Body of pancreas (tissue), 4 donors: ENCODE results near the gene C11orf68. TPM values are rescaled to one million over a fixed set of nuclear protein-coding genes. Genes with fewer than 3 reads are reported as not detected.

ENCODE experiments used
- ATAC-seq: fragments of 150-250 bp; one replicate; pipeline ENCODE4 v1.9.1; 2016
- DNase-seq, 4 donors: peaks; one replicate each; pipeline ENCODE4 v3.0.0-alpha.2; 2019
- H3K27ac ChIP-seq, 4 donors: fragments of 200-600 bp; sonication (generic); 1 replicate in 3 of 4; 2 replicates in 1 of 4; pipeline versions ENCODE4 v1.5.1 to v1.6.1; 2016 to 2019; ENCODE audit warnings: mild to moderate bottlenecking in 1 of 4, mixed read lengths in 1 of 4, moderate library complexity in 1 of 4
- H3K27me3 ChIP-seq, 2 donors: fragments of 200-600 bp; sonication (generic); one replicate each; pipeline ENCODE4 v1.6.0; 2016; ENCODE audit warnings: mild to moderate bottlenecking in 1 of 2
- H3K36me3 ChIP-seq, 2 donors: fragments of 200-600 bp; sonication (generic); replicated peaks in 1 of 2; 2 replicates each; pipeline ENCODE4 v1.5.1; 2016; ENCODE audit warnings: low read depth in 2 of 2; ENCODE audit not compliant: insufficient read depth in 1 of 2
- H3K4me1 ChIP-seq: fragments of 200-600 bp; sonication (generic); one replicate; pipeline ENCODE4 v1.6.0; 2016
- H3K4me3 ChIP-seq, 2 donors: fragments of 200-600 bp; sonication (generic); 1 replicate in 1 of 2; 2 replicates in 1 of 2; pipeline ENCODE4 v1.5.1; 2016 to 2019
- H3K9me3 ChIP-seq, 3 donors: fragments of 200-600 bp; sonication (generic); 1 replicate in 2 of 3; 2 replicates in 1 of 3; pipeline ENCODE4 v1.5.1; 2016
- POLR2A ChIP-seq, 3 donors: fragments of 450-650 bp; IDR thresholded peaks; one replicate each; pipeline ENCODE4 v1.6.1; 2016; ENCODE audit warnings: antibody characterized with exemption in 3 of 3, mild to moderate bottlenecking in 2 of 3
- WGBS, 2 donors: methylation state at CpG; one replicate each; pipeline ENCODE4 v1.1.5; 2017; 5-methylcytosine and 5-hydroxymethylcytosine counted together
- intact Hi-C: fragments of 100-400 bp; cut with DNase I; formaldehyde crosslinking; loops from one replicate; pipeline ENCODE4 v1.15.1; 2023
- total RNA-seq, 2 donors: library from RNA; depleted of rRNA; stranded (reverse); fragments of >200 nt; gene quantifications; one replicate each; pipeline ENCODE4 v1.1.0, GENCODE V29; 2016
- TF ChIP-seq, protein P1 (sequence below), 7 experiments: fragments of 450-650 bp in 4 of 7; fragments of 200-600 bp in 3 of 7; sonication (generic) in 3 of 7; IDR thresholded peaks; one replicate each; pipeline ENCODE4 v1.5.1; 2016 to 2019; ENCODE audit warnings: antibody characterized with exemption in 7 of 7

Gene C11orf68
- total RNA-seq, 2 donors from 2014 or later, result 10.4 to 17.8 TPM

DNA sequence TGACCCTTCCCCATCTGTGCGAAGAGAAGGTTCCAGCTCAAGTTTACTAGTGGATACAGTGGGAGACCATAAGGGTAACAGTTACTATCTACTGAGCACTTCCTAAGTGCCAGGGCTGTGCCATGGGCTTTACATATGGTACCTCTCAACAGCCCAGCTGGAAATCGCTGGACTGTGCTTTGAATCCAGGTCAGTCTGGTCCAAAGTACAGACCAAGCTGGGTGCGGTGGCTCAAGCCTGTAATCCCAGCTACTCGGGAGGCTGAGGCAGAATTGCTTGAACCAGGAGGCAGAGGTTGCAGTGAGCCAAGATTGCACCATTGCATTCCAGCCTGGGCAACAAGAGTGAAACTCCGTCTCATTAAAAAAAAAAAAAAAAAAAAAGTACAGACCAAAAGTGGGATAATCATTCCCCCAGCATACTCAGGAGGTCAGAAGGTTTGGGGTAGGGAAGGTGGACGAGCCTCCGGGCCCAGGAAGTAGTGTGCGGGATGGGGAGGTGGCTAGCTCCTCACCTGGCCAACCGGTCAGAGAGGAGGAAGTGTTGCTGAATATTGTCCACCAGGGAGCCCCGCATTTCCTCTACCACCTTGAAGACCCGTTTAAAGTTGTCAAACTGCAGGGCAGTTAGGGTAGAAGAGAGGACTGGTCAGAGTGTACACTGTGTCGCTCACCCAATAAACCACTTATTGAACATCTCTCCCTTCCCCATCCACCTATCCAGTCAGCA is 32.9 kb downstream of the C11orf68 start:
- intact Hi-C loops, result no loop called here

DNA sequence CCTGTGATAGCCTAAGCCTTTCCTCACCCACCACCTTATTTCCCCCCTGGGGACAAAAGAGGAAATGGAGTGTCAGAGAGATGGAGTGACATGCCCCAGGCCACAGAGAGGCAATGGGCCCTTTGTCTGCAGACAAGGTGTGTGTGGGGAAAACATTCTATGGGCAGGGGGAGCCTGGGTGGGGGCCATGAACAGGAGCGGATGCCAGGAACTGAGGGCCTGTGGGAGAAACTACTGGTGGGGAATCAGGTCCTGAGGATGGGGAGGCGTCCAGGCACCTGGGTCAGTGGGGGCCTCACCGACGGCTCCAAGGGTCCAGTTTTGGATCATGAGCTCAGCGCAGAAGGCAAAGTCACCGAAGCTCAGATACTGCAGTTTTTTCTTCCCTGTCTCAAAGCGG is 33.6 kb downstream of the C11orf68 start:
- Histone ChIP-seq H3K36me3 (peaks cover 0 to 7% of the 10 kb centered on the region in 2 donors), H3K4me3 (no peak overlapping the region), H3K4me1 (peaks cover 32% of the 10 kb centered on the region), H3K27ac (no peak overlapping the region), H3K27me3 (no peaks in the 10 kb centered on the region), H3K9me3 (no peaks in the 10 kb centered on the region)
- WGBS, 2 donors, result 76 to 87% methylated on average over 5 to 7 of the region's 7 CpGs
- DNase-seq (no peak), ATAC-seq (no peak)
- TF ChIP-seq POLR2A (IDR thresholded peaks at IDR 0.05), result no peak
- TF ChIP-seq, protein P1, sequence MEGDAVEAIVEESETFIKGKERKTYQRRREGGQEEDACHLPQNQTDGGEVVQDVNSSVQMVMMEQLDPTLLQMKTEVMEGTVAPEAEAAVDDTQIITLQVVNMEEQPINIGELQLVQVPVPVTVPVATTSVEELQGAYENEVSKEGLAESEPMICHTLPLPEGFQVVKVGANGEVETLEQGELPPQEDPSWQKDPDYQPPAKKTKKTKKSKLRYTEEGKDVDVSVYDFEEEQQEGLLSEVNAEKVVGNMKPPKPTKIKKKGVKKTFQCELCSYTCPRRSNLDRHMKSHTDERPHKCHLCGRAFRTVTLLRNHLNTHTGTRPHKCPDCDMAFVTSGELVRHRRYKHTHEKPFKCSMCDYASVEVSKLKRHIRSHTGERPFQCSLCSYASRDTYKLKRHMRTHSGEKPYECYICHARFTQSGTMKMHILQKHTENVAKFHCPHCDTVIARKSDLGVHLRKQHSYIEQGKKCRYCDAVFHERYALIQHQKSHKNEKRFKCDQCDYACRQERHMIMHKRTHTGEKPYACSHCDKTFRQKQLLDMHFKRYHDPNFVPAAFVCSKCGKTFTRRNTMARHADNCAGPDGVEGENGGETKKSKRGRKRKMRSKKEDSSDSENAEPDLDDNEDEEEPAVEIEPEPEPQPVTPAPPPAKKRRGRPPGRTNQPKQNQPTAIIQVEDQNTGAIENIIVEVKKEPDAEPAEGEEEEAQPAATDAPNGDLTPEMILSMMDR (IDR thresholded peaks at IDR 0.05), result no peak
- intact Hi-C loops, result no loop called here

More for the DNA sequence above, 32.9 kb downstream of the C11orf68 start:
- H3K9me3 ChIP-seq, result no peaks in the 10 kb centered on the region
- TF ChIP-seq, protein P1 (IDR thresholded peaks at IDR 0.05), result no peak
- TF ChIP-seq POLR2A (IDR thresholded peaks at IDR 0.05), result no peak
- H3K27ac ChIP-seq, result no peak overlapping the region
- no peak overlapping the region for H3K4me3 ChIP-seq
- H3K4me1 ChIP-seq, result peaks cover 38% of the 10 kb centered on the region
- H3K36me3 ChIP-seq, result peaks cover 0 to 7% of the 10 kb centered on the region in 2 donors
- DNase-seq, result no peak
- ATAC-seq, result no peak
- 86% methylated on average over 12 of the region's 12 CpGs for WGBS, 2 donors
- H3K27me3 ChIP-seq, result no peaks in the 10 kb centered on the region

DNA sequence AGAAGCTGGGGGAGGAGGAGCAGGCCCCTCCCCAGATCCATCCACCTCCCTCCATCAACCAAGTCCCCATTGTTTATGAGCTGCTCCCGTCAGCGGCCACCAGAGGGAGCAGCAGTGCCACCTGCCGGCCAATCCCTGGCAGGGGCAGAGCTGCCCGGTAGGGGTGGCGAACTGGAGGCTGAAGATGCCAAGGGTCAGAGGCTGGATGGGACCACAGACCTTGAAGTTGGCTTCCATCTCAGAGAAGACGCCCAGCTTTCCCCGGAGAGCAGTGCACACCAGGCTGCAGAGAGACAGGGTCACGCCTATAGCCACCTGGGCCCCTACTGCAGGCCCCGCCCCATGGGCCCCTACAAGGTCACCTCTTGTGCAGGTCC is 34.2 kb downstream of the C11orf68 start:
- peak; percentile 75 to 82 (median 80) for DNase-seq
- Histone ChIP-seq H3K9me3 (no peaks in the 10 kb centered on the region), H3K4me3 (no peak overlapping the region), H3K27ac (no peak overlapping the region), H3K4me1 (peaks cover 27% of the 10 kb centered on the region), H3K36me3 (peaks cover 0 to 7% of the 10 kb centered on the region in 2 donors), H3K27me3 (no peaks in the 10 kb centered on the region)
- no peak for TF ChIP-seq POLR2A (IDR thresholded peaks at IDR 0.05)
- TF ChIP-seq, protein P1 (IDR thresholded peaks at IDR 0.05), result peak; percentile 97 to 100 (median 99)
- intact Hi-C loops, result loop anchor here (5.0 kb wide), 1 partner anchor 98 kb away; no protein-coding TSS in a partner anchor
- 0 to 18% methylated on average over 3 to 9 of the region's 9 CpGs for WGBS, 2 donors
- peak; percentile 37 for ATAC-seq

DNA sequence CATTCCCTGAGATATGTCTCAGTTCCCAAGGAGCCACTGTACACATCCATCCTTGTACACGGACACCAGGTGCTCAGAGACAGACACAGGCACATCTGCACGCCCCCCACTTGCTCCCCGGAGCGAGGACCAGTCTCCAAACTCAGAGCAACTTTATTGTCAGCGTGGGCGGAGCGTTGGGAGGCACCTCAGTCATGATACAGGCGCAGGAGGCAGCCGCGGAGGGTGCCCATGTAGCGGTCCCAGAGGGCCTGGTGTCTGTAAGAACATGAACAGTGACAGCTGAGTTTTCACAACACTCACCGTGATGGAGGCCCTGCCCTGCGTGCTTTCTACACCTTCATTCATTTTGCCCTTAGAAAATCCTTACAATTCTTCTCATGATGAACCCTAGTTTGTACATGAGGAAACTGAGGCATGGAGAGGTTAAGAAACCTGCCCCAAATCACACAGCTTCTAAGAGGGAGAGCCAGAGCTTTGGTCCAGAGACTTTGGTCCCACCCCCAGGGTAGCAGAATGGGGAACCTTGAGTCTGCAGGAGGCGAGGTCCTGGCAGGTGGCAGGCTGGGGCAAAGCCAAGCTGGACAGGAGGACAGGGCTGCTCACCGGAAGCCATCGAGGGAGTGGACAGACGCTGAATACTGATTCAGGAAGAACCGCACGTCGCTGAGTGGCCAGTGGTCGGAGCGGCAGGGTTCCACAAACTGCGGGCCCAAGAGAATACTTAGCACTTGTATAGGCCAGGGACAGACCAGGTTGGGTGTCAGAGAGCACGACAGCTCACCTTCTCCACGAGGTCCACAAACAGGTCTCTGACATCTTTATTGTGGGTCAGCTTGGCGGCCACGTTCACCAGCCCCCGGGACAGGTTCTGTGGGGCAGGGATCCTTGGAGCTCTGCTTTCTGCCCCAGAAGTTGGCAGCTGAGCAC is 34.8 kb downstream of the C11orf68 start:
- no peak overlapping the region for H3K27ac ChIP-seq
- TF ChIP-seq, protein P1 (IDR thresholded peaks at IDR 0.05), result no peak
- TF ChIP-seq POLR2A (IDR thresholded peaks at IDR 0.05), result no peak
- DNase-seq, result no peak
- peaks cover 0 to 7% of the 10 kb centered on the region in 2 donors for H3K36me3 ChIP-seq
- H3K27me3 ChIP-seq, result no peaks in the 10 kb centered on the region
- intact Hi-C loops, result loop anchor here (5.0 kb wide), 1 partner anchor 98 kb away; no protein-coding TSS in a partner anchor
- no peak for ATAC-seq
- peaks cover 21% of the 10 kb centered on the region for H3K4me1 ChIP-seq
- no peaks in the 10 kb centered on the region for H3K9me3 ChIP-seq
- no peak overlapping the region for H3K4me3 ChIP-seq
- 74 to 76% methylated on average over 28 of the region's 28 CpGs for WGBS, 2 donors
